GM19351 (cell line): ENCODE results near the gene RETREG3.
"Not testable (repeated sequence)": the region's sequence is repeated elsewhere in the genome, so short reads cannot be mapped to it uniquely, and the experiment has no call there.

Experiments
- ATAC-seq: cut with Tn5 transposase; IDR thresholded peaks from one replicate; pipeline ENCODE4 v1.9.1; 2021; ENCODE audit warnings: mild to moderate bottlenecking, moderate library complexity; ENCODE audit not compliant: unreplicated experiment

The RETREG3 gene

DNA sequence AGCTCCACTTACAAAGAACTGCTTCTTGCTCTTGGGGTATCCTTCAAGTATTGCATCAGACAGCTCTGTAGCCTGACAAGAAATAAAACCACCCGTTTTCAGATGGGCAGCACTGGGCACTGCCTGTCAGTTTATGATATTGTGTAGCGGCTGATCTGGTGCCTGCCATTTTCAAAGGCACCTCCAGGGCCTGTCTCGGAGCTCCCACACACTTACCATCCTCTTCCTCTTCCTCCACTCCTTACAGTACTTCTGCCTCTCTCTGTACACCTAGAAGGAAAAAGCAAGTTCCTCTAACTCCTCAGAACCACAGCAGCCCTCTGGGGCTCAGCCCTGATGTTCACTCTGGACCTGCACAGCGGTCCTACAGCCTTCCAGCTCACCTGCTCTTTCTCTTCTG, 36.1 kb downstream of the RETREG3 start:
- ATAC-seq: no peak

DNA sequence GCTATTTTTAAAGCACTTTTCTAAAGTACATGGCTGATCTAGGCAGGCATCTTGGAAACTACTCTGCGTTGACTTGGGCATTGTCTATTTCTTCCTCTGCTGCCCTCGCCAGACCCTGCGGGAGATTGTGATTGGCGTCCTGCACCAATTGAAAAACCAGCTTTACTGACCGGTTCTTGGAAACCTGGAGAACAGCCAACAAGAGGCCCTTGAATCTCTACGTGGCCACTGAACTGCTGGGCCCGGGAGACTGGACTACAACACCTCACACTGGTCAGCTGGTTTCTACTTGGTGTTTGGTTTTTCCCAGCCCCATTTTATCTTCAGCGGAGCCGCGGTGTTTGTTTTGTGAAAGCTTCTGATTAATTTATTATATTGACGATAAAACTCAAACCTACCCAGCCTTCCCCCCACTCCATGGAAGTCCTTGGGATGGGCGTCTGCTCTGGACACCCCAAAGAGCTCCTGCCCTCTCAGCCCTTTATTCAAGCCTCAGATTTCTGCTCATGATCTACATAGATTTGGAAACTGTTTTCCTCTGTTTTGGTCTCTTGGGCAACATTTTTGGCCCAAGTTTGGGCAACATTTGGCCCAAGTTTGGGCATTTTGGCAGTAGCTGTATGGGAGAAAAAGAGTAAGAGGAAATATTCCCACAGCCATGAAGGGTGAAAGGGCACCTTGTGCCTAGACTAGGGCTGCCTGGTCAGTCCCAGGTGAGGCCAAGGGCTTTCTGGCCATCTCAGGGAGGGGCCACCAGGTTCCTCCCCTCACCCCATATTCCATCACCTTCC, 37.5 kb downstream of the RETREG3 start:
- ATAC-seq: no peak

DNA sequence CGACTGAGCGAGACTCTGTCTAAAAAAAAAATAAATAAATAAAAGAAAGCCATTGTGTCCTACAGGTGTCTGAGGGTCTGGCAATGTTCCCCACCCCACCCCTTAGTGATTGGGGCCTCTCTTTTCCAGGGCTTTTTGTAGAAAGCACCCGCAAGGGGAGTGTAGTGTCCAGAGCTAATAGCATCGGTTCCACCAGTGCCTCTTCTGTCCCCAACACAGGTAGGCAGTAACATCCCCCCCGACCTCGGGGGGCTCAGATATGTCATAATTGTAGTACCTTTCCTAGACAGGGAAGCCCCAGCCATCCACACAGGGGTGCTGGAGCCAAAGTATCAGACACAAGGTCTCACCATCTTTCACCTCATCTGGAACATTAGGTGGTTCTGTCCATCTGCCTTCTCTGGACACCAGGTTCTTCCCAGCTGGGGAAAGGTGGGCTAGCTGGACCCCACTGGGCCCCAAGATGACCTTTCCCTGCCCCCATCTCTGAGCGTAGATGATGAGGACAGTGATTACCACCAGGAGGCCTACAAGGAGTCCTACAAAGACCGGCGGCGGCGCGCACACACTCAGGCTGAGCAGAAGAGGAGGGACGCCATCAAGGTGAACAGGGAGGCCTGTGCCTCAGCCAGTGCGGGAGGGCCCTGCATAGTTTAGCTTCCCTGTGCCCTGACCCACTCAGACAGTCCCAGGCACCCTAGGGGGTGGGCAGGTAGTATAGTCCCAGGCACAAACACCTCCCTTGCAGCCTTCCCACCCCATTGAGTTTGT, 40.6 kb downstream of the RETREG3 start:
- ATAC-seq: no peak

DNA sequence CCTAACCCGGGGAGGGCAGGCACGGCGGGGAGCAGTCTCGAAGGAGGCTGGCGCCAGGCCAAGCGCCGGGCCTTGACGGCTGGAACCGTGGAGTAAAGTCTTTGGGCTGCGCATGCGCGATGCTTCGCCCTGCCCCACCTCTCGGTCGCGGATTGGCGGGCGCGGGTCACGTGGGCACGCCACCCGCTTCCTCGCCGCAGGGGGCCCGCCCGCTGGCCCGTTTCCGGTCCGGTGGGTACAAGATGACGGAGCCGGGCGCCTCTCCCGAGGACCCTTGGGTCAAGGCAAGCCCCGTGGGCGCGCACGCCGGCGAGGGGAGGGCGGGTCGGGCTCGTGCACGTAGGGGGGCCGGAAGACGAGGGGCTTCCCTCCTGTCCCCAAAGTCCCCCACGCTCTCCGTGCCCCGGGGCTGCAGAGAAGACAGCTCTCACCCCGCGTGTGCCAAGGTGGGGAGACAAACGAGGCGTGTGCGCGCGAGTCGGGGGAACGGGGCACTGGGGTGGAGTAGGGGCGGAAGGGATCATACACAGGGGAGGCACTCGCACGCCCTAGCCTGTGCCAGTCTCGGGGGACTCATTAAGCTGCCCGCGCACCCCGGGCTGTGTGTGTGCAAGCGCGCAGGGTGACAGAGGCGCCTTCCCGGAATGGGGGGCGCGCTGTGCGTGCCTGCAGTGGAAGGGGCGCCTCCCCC, 42.1 kb downstream of the RETREG3 start, which contains the start of gene MLX:
MLX (plus strand) TSS at position 218 of the 691 bp plus-strand sequence; CDS start at position 243, 25 bp downstream.
- peak; percentile 59 for ATAC-seq

DNA sequence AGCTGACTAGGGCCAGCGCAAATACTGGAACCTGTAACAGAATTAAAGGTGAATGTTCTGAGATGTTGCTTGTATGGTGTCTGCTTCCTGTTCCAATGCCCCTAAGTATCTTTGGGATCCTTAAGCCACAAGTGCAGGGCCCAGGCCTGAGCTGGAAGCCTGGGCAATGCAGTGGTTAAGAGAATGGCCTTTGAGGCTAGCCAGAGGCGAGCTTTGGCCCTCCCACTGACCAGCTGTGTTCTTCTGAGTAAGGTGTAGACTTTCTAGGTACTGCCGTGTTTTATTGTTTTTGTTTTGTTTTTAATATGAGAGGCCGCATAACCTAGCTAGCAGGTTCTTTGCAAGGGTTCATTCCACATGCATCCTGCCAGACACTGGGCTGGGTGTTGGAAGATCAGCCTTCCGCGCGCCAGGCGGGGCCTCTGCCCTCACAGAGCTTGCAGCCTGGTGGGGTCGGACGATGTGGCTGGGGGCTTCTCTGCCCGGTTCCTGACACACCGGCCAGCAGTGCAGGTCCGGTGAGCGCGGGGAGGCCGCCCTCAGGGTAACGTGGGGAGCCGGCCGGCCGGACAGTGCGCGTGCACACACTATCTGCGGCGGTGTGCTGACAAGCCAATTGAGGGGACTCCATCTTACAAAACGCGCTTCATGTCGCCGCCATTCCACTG, 42.8 kb downstream of the RETREG3 start:
- no peak for ATAC-seq

DNA sequence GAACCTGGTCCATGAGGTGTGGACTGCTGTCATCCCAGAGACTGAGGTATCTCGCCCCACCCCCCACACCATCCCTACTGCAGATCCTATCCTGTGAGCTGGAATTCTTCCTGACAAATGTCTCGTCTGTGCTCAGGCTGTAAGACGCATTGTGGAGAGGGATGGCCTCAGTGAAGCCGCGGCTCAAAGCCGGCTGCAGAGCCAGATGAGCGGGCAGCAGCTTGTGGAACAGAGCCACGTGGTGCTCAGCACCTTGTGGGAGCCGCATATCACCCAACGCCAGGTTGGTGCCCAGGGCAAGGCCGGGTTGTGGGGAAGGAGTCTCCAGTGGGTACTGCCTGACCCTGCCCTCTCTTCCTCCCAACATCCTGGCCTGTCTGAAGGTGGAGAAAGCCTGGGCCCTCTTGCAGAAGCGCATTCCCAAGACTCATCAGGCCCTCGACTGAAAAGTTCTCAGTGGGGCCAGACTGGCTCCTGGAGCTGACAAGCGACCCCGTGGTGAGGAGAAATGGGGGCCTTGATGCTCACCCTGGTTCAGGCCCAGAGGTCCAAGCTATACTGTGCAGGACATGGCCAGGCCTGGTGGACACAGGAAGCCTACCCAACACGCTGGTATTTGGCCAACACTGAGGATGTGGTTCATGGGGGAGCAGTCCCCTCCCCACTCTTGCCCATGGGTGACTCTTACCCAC, 43.5 kb downstream of the RETREG3 start:
- ATAC-seq: no peak

DNA sequence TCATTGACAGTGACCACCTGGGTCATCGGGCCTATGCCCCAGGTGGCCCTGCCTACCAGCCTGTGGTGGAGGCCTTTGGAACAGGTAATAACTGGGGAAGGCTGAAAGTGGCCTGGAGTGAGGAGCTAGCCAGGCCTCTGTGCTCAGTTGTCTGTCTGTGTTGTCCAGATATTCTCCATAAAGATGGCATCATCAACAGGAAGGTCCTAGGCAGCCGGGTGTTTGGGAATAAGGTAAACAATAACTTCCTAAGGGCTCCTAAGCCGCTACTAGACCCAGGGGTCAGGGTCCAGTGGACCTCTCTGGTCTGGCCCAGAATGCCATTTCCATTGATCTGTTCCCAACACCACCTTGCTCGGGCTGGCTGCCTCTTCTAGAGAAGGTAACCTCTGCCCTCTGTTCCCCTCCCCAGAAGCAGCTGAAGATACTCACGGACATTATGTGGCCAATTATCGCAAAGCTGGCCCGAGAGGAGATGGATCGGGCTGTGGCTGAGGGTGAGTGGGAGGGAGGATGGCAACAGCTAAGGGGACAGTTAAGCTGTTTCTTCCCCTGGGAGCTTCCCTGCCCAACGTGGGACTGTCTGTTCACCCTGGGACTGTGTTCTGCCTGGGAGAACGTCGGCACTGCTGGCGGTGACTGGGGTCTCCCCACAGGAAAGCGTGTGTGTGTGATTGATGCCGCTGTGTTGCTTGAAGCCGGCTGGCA, 44.2 kb downstream of the RETREG3 start:
- ATAC-seq: no peak

DNA sequence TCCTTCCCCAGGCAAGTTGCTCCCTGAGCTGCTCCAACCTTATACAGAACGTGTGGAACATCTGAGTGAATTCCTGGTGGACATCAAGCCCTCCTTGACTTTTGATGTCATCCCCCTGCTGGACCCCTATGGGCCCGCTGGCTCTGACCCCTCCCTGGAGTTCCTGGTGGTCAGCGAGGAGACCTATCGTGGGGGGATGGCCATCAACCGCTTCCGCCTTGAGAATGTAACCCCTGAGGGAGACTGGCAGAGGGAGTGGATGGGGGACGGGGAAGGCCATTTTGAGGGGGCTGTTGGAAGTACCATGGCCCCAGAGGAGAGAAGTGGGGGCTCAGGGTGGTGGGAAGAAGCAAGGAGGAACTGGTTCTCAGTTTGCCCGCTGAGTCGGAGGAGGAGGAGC, 45.2 kb downstream of the RETREG3 start:
- no peak for ATAC-seq

DNA sequence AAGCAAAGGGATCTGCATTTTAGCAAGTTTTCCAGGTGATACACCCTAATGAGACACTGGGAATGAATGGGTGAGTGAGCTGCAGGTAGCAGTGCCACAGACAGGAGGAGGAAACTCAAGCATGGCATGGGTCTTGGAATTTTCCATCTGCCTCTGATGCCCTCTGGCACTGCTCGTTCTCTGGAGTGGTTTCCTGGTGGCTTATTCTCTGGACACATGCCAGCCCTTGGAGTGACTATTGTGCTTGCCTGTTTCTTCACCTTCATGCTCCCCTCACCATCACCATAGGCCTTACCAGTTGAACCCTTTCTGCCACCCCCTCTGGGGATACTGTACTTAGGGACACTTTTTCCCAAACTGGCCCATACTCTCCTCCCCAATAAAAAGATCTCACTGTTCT, 45.6 kb downstream of the RETREG3 start:
- no peak for ATAC-seq

DNA sequence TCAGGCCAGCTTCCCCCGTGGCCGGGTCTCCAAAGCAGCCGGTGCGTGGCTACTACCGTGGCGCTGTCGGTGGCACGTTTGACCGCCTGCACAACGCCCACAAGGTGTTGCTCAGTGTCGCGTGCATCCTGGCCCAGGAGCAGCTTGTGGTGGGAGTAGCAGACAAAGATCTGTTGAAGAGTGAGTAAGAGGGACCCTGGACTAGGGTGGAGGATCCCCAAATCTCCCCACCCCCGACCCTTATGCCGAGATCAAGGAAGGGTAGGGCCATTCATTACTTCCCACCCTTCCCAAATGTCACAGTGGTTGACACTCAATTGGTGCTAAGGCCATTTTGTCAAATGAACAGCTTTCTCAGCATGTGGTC, 46.0 kb downstream of the RETREG3 start:
- ATAC-seq: no peak

DNA sequence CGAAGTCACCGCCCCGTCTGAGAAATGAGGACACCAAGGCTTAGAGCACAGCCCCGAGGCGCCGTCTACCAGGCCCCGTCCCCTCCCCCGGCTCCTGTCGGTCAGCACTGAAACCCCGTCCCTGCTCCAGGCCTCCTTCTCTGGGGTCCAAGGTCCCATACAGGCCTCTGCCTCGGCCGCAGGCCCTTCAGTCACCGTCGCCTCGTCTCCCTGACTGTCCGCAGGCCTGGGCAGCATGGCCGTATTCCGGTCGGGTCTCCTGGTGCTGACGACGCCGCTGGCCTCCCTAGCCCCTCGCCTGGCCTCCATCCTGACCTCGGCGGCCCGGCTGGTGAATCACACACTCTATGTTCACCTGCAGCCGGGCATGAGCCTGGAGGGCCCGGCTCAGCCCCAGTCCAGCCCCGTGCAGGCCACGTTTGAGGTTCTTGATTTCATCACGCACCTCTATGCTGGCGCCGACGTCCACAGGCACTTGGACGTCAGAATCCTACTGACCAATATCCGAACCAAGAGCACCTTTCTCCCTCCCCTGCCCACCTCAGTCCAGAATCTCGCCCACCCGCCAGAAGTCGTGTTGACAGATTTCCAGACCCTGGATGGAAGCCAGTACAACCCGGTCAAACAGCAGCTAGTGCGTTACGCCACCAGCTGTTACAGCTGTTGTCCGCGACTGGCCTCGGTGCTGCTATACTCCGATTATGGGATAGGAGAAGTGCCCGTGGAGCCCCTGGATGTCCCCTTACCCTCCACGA, 46.6 kb downstream of the RETREG3 start:
- no peak for ATAC-seq

DNA sequence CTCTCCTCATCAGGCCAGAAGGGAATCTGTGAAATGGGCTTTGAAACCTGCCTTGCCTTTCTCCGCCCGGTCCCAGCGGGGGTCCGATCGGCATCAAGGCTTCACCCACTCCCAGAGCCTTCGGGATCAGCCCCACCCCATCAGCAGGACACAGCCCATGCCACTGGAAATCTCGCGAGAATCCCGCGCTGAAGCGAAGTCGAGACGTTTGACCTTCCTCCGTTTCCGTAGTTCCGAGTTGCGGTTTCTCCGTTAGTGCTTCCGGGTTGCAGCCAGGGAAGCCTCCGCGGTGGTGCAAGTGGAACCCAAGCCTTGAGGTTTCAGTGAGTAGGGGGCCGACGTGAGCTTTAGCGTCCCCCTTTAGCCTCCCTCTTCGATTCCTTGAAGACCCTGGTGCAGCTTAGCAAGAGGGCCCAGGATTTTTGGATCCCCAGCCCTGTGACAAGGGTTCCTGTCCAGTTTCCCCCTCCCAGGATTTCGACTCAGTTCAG, 47.2 kb downstream of the RETREG3 start, which contains the start of gene COASY:
COASY (plus strand) TSS at position 252 of the 491 bp plus-strand sequence. CDS start 475 bp downstream, outside the sequence.
- ATAC-seq: peak; percentile 59

DNA sequence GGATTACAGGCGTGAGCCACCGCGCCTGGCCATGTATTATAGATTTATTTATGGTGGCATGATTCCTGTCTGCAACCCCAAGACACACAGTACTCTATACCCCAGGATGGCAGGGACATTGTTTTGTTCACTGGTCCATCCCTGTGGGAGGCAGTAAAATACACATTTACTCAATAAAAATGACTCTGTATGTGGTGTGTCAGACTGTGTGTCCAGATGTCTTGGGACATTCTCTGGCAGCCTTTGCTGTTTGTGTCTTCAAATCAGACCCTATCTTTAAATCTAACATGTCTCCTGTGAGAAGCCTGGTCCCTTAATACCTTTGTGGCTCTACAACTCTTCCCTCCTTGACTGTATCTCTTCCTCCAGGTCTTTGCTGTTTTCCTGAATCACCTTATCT, 48.9 kb downstream of the RETREG3 start:
- ATAC-seq: no peak

DNA sequence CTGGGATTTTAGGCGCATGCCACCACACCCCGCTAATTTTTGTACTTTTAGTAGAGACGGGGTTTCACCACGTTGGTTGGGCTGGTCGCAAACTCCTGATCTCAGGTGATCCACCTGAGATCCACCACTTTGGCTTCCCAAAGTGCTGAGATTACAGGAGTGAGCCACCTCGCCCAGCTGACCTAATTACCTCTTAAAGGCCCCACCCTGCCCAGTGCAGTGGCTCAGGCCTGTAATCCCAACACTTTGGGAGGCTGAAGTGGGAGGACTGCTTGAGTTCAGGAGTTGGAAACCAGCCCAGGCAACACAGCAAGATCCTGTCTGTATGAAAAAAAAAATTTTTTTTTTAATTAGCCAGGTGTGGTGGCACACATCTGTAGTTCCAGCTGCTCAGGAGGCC, 50.1 kb downstream of the RETREG3 start:
- ATAC-seq: no peak

DNA sequence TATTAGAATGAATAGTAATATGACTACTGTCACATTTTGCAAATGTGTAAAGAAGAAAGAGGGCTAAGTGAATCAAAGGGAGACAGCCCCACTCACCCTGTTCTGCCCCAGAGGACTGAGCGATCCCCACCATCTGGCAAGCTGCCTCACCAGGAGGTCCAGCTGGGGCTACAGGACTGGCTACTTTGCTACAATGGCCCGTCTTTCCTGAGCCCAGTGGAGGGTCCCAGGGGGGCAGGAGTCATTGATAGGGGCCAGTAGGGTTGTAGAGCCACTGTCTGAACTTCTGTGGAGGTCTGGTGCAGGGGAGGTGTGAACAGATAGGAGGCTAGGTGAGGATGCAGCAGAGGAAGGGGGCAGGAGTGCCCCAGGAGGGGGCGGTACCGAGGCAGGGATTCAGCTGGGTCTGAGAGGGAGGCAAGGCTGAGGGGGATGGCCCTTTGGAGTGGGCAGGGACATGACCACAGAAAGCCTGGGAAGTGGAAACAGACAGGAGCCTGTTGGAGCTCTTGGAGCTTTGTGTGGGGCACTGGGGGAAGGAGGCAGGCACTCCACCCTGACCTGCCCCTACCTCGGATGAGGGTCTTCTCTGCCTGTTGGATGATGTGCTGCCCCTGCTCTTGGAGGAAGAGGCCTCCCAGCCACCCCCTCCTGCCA, 53.1 kb downstream of the RETREG3 start:
- not testable (repeated sequence) for ATAC-seq

DNA sequence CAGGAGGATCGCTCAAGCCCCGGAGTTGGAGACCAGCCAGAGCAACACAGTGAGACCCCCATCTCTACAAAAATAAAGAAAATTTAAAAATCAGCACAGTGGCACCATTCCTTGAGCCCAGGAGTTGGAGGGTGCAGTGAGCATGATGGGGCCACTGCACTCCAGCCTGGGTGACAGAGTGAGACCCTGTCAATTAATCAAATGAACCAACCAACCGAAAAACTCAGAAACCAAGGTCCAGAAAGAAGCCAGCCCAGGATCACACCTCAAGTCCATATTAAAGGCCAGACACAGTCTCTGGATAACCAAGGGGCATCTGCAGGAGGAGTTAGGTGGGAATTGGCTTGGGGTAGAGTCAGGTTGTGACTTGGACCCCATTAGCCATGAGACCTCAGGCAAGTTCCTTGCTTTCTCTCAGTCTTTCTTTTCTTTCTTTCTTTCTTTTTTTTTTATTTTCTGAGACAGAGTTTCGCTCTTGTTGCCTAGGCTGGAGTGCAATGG, 54.0 kb downstream of the RETREG3 start:
- peak; percentile 9 for ATAC-seq

DNA sequence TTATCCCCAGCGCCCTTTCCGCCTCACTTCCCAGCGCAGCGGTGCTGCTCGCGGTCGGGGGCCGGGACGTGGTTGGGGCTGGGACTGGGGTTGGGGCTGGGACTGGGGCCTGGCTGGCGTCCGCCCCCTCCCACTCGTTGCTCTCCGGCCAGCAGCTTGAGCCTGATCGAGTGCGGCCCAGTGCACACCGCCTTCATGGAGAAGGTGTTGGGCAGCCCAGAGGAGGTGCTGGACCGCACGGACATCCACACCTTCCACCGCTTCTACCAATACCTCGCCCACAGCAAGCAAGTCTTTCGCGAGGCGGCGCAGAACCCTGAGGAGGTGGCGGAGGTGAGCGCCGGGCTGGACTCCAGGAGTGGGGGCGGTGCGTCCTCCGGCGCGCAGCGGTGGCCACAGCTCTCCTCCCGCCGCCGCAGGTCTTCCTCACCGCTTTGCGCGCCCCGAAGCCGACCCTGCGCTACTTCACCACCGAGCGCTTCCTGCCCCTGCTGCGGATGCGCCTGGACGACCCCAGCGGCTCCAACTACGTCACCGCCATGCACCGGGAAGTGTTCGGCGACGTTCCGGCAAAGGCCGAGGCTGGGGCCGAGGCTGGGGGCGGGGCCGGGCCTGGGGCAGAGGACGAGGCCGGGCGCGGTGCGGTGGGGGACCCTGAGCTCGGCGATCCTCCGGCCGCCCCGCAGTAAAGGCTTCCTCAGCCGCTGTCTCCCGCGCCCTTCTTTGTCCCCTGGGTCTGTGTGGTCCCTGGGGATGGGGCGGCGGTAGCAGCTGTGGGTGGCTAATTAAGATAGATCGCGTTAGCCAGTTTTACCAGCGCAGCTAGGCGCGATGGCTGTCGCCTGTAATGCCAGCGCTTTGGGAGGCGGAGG, 54.7 kb downstream of the RETREG3 start:
- peak; percentile 82 for ATAC-seq
